Type B pancreatic cell (in vitro differentiated cells): ENCODE measurements around the gene VAC14. TPM values are rescaled to one million over a fixed set of nuclear protein-coding genes. Genes with fewer than 3 reads are reported as not detected.

ENCODE experiments used
- DNase-seq: peaks from one replicate; pipeline ENCODE4 v3.0.0; 2021; ENCODE audit warnings: mixed read lengths; ENCODE audit not compliant: unreplicated experiment; ENCODE audit errors: extremely low spot score
- H3K27ac Mint-ChIP-seq: 2 replicates; pipeline ENCODE4 v1.8.0; 2021; ENCODE audit warnings: mild to moderate bottlenecking, mixed read lengths
- H3K27me3 Mint-ChIP-seq: 2 replicates; pipeline ENCODE4 v1.8.0; 2021; ENCODE audit warnings: mixed read lengths
- H3K36me3 Mint-ChIP-seq: 2 replicates; pipeline ENCODE4 v1.8.0; 2021; ENCODE audit warnings: mixed read lengths
- H3K4me1 Mint-ChIP-seq: one replicate; pipeline ENCODE4 v1.8.0; 2021; ENCODE audit warnings: mixed read lengths; ENCODE audit not compliant: unreplicated experiment
- H3K4me3 Mint-ChIP-seq: 2 replicates; pipeline ENCODE4 v1.8.0; 2021; ENCODE audit warnings: mild to moderate bottlenecking, mixed read lengths
- H3K9me3 Mint-ChIP-seq: 2 replicates; pipeline ENCODE4 v1.8.0; 2021; ENCODE audit warnings: mixed read lengths
- CTCF ChIP-seq: fragments of 200-600 bp; sonication (generic); conservative IDR thresholded peaks from 2 replicates; pipeline ENCODE4 v1.5.0; 2021; ENCODE audit warnings: antibody characterized with exemption, mild to moderate bottlenecking
- total RNA-seq: library from RNA; stranded (reverse); gene quantifications from 2 replicates; pipeline ENCODE4 v1.2.1, GENCODE V29; 2021; ENCODE audit warnings: low replicate concordance

The VAC14 gene
- total RNA-seq, 1 donor from 2014 or later, result 38.3 TPM

DNA sequence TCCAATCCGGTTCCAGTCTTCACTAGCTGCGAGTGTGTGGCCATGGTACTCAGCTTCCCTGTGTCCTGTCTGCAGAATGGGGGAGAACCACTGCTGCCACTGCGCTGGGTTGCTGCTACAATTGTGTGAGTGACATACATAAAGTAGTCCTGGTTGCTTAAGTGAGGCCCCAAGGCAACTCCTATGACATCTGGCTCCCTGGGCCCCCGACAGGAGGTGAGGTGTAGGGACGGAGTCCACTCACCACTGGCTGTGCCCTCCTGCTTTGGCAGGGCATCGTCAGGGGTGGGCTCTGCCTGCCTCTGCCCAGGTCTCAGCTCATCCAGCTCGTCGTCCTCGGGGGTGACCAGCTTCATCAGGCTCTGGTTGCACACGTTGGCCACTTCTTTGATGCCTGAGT lies 20.4 kb downstream of the VAC14 start:
- no peak overlapping the region for H3K4me3 Mint-ChIP-seq
- peaks cover 3% of the 10 kb centered on the region for H3K27me3 Mint-ChIP-seq
- no peaks in the 10 kb centered on the region for H3K9me3 Mint-ChIP-seq
- H3K4me1 Mint-ChIP-seq, result peaks cover 11% of the 10 kb centered on the region
- peaks cover 20% of the 10 kb centered on the region for H3K36me3 Mint-ChIP-seq
- DNase-seq, result no peak
- TF ChIP-seq CTCF, result no peak
- no peak overlapping the region for H3K27ac Mint-ChIP-seq

DNA sequence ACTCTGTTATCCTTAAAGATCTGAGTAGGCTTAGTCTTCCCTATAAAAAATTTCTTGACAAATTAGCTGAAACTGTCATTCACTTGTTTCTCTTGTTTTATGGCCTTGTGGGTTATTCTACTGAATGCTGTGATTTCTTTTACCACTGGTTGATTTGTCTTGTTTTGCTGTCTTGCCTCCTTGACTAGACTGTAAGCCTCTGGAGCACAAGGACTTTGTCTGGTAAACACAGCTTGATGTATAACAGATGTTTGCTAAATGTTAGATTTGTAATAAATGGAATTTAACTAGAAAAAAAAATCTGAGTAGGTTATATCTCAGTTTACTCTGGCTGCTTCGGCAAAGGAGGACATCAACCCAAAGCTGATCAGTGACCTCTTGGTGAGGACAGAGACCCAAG lies 21.6 kb downstream of the VAC14 start:
- peaks cover 20% of the 10 kb centered on the region for H3K36me3 Mint-ChIP-seq
- no peaks in the 10 kb centered on the region for H3K9me3 Mint-ChIP-seq
- peaks cover 11% of the 10 kb centered on the region for H3K4me1 Mint-ChIP-seq
- TF ChIP-seq CTCF, result no peak
- H3K27me3 Mint-ChIP-seq, result peaks cover 3% of the 10 kb centered on the region
- H3K4me3 Mint-ChIP-seq, result peak overlapping the region; percentile 79
- no peak for DNase-seq
- peak overlapping the region; percentile 95 for H3K27ac Mint-ChIP-seq

- no peak for TF ChIP-seq CTCF
- peaks cover 11% of the 10 kb centered on the region for H3K4me1 Mint-ChIP-seq
- peaks cover 3% of the 10 kb centered on the region for H3K27me3 Mint-ChIP-seq
- H3K4me3 Mint-ChIP-seq, result peak overlapping the region; percentile 79
- no peaks in the 10 kb centered on the region for H3K9me3 Mint-ChIP-seq
- DNase-seq, result peak; percentile 87
- peaks cover 20% of the 10 kb centered on the region for H3K36me3 Mint-ChIP-seq
- H3K27ac Mint-ChIP-seq, result peak overlapping the region; percentile 95
Measured at GRCh38 chr16:70778901-70779309, 22.1 kb downstream of the VAC14 start.

- no peak for DNase-seq
- H3K36me3 Mint-ChIP-seq, result peaks cover 17% of the 10 kb centered on the region
Measured at GRCh38 chr16:70777973-70778406, 23.0 kb downstream of the VAC14 start.

DNA sequence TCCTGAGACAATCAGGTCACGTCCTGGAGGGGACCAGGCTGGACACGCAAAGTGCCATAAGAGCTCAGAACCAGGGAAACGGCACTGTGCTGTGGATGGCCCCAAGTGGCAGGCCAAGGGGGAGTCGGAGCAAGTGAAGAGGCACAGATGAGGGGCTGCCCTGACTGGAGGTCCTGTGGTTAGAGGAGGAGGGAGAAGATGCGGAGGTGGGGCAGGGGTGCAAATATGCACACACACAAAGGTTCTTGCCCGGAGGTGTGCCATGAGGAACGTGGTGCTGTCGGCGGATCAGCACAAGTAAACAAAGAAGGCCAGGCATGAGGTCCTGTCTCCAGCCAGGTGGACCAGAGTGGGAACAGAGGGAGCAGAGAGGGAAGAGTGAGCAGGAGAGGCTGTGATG lies 23.5 kb downstream of the VAC14 start:
- H3K9me3 Mint-ChIP-seq, result no peaks in the 10 kb centered on the region

More at GRCh38 chr16:70777973-70778406, 23.0 kb downstream of the VAC14 start:
- Mint-ChIP-seq H3K4me3 (no peak overlapping the region), H3K4me1 (peaks cover 11% of the 10 kb centered on the region), H3K9me3 (no peaks in the 10 kb centered on the region), H3K27me3 (peaks cover 3% of the 10 kb centered on the region), H3K27ac (no peak overlapping the region)
- no peak for TF ChIP-seq CTCF

More for the DNA sequence above, 23.5 kb downstream of the VAC14 start:
- Mint-ChIP-seq H3K4me3 (no peak overlapping the region), H3K27me3 (peaks cover 3% of the 10 kb centered on the region), H3K4me1 (peaks cover 11% of the 10 kb centered on the region), H3K36me3 (peaks cover 17% of the 10 kb centered on the region), H3K27ac (peak overlapping the region; percentile 52)
- no peak for TF ChIP-seq CTCF
- no peak for DNase-seq
